Keratinocyte (primary cell): ENCODE data around the gene TMEM150B. TPM values are rescaled to one million over a fixed set of nuclear protein-coding genes. Genes with fewer than 3 reads are reported as not detected.

ENCODE experiments used
- DNase-seq: peaks from one replicate; pipeline ENCODE4 v3.0.0-alpha.2; 2011; ENCODE audit warnings: low read depth, missing footprints, low spot score
- FAIRE-seq: peaks from 2 replicates; lab custom pipeline; 2011; peaks lifted over from hg19 to GRCh38; lab: Jason Lieb, UNC
- H2AFZ ChIP-seq: 2 replicates; pipeline ENCODE4 v1.6.0; 2012; ENCODE audit warnings: low read length, control low read depth, inconsistent platforms; ENCODE audit not compliant: control insufficient read depth
- H3K27ac ChIP-seq: 2 replicates; pipeline ENCODE4 v1.5.1; 2011; ENCODE audit warnings: low read length; ENCODE audit not compliant: control insufficient read depth, insufficient read depth
- H3K27me3 ChIP-seq: 3 replicates; pipeline ENCODE4 v1.6.0; 2011; ENCODE audit warnings: low read length; ENCODE audit not compliant: control insufficient read depth, insufficient read depth; ENCODE audit errors: extremely low read depth
- H3K36me3 ChIP-seq, 2 experiments: 2 replicates in 1 of 2; 3 replicates in 1 of 2; pipeline ENCODE4 v1.5.1; 2011; ENCODE audit warnings: low read length in 2 of 2, mild to moderate bottlenecking in 1 of 2; ENCODE audit not compliant: control insufficient read depth in 2 of 2, insufficient read depth in 2 of 2; ENCODE audit errors: extremely low read depth in 1 of 2
- H3K4me1 ChIP-seq: 3 replicates; pipeline ENCODE4 v1.5.1; 2011; ENCODE audit warnings: low read length; ENCODE audit not compliant: control insufficient read depth, insufficient read depth; ENCODE audit errors: extremely low read depth
- H3K4me2 ChIP-seq: 3 replicates; pipeline ENCODE4 v1.6.0; 2011; ENCODE audit warnings: low read depth, low read length; ENCODE audit not compliant: control insufficient read depth, insufficient read depth; ENCODE audit errors: extremely low read depth
- H3K4me3 ChIP-seq, 3 experiments: fragments of 200-600 bp in 1 of 3; sonication (generic) in 1 of 3; 2 replicates in 2 of 3; 3 replicates in 1 of 3; pipeline ENCODE4 v1.5.1; 2011 to 2016; ENCODE audit warnings: low read length in 3 of 3, mild to moderate bottlenecking in 3 of 3, control low read depth in 2 of 3, inconsistent platforms in 1 of 3, low read depth in 1 of 3, mixed read lengths in 1 of 3, mixed run types in 1 of 3, moderate library complexity in 1 of 3; ENCODE audit not compliant: control insufficient read depth in 2 of 3, insufficient read depth in 2 of 3; ENCODE audit errors: extremely low read depth in 1 of 3
- H3K79me2 ChIP-seq: 2 replicates; pipeline ENCODE4 v1.6.0; 2012; ENCODE audit warnings: low read length; ENCODE audit not compliant: control insufficient read depth, insufficient read depth
- H3K9ac ChIP-seq: 3 replicates; pipeline ENCODE4 v1.6.0; 2011; ENCODE audit warnings: low read length; ENCODE audit not compliant: control insufficient read depth, insufficient read depth; ENCODE audit errors: extremely low read depth
- H3K9me1 ChIP-seq: 3 replicates; pipeline ENCODE4 v1.6.0; 2011; ENCODE audit warnings: low read length; ENCODE audit not compliant: control insufficient read depth, insufficient read depth; ENCODE audit errors: extremely low read depth
- H3K9me3 ChIP-seq: 2 replicates; pipeline ENCODE4 v1.5.1; 2012; ENCODE audit warnings: low read depth, low read length; ENCODE audit not compliant: control insufficient read depth
- H4K20me1 ChIP-seq: 3 replicates; pipeline ENCODE4 v1.6.0; 2011; ENCODE audit warnings: low read length; ENCODE audit not compliant: control insufficient read depth, insufficient read depth; ENCODE audit errors: extremely low read depth
- CTCF ChIP-seq, 3 experiments: IDR thresholded peaks in 1 of 3; conservative IDR thresholded peaks in 1 of 3; optimal IDR thresholded peaks in 1 of 3; 2 replicates in 2 of 3; 3 replicates in 1 of 3; pipeline versions ENCODE3 to v1.5.1; 2011; ENCODE audit warnings: low read length in 3 of 3, mild to moderate bottlenecking in 3 of 3, moderate library complexity in 2 of 3, control low read depth in 1 of 3, inconsistent platforms in 1 of 3; ENCODE audit not compliant: insufficient read depth in 2 of 3; ENCODE audit errors: extremely low read depth in 1 of 3
- EZH2 ChIP-seq: IDR thresholded peaks from one replicate; pipeline ENCODE4 v1.6.1; 2012; ENCODE audit warnings: inconsistent platforms, mild to moderate bottlenecking, low read length, moderate library complexity
- dilution Hi-C: fragments of 300-500 bp; cut with MboI; formaldehyde crosslinking; loops from one replicate; pipeline ENCODE4 v1.7.0; 2020; ENCODE audit warnings: low sequenced_read_pairs; ENCODE audit not compliant: extremely low pct_ligation_motif_present
- polyA minus RNA-seq, 3 experiments: library from RNA; depleted of rRNA, polyadenylated mRNA; stranded (reverse); fragments of >200 nt; gene quantifications; 1 replicate in 1 of 3; 2 replicates in 1 of 3; 3 replicates in 1 of 3; pipeline ENCODE4 v1.2.3, GENCODE V29; 2011
- polyA plus RNA-seq, 5 experiments: library from polyadenylated mRNA; depleted of rRNA in 3 of 5; stranded (reverse) in 3 of 5; stranded (forward) in 1 of 5; unstranded in 1 of 5; fragments of >200 nt; gene quantifications; 1 replicate in 1 of 5; 2 replicates in 3 of 5; 3 replicates in 1 of 5; pipeline versions ENCODE4 v1.2.1 to v1.2.3, GENCODE V29; 2011 to 2012; ENCODE audit warnings: missing spikeins in 2 of 5, low read depth in 1 of 5, low replicate concordance in 1 of 5

TMEM150B gene
- polyA plus RNA-seq (not detected in 3 replicates), polyA minus RNA-seq (not detected in 3 replicates)
- polyA plus RNA-seq (2011; ENCODE audit: low read depth) = not detected
- not detected in 2 replicates for polyA plus RNA-seq (2011; cell fraction: cytosol; rRNA removed)
- not detected in 2 replicates for polyA plus RNA-seq (2011; cell fraction: nucleus; rRNA removed)
- polyA plus RNA-seq (2012; ENCODE audit: low replicate concordance) = not detected in 2 replicates
- polyA minus RNA-seq (2011; cell fraction: cytosol; rRNA and poly(A)+ RNA removed) = not detected
- not detected in 2 replicates for polyA minus RNA-seq (2011; cell fraction: nucleus; rRNA and poly(A)+ RNA removed)

- H3K9me1 ChIP-seq = no peaks in the 10 kb centered on the region
- no peak for TF ChIP-seq EZH2
- TF ChIP-seq CTCF (optimal IDR thresholded peaks at IDR 0.05 in 1 of 3, IDR thresholded peaks at IDR 0.05 in 1 of 3, conservative IDR thresholded peaks at IDR 0.05 in 1 of 3; ENCODE audit: extremely low read depth in 1 of 3, insufficient read depth in 2 of 3, low read length in 3 of 3) = no peak
- H3K79me2 ChIP-seq = no peaks in the 10 kb centered on the region
- no peaks in the 10 kb centered on the region for H4K20me1 ChIP-seq
- H3K27me3 ChIP-seq = peaks cover 12% of the 10 kb centered on the region
- H3K27ac ChIP-seq = no peak within 1 kb of the TSS
- H2AFZ ChIP-seq = no peak within 1 kb of the TSS
- dilution Hi-C loops = no loop called here
- no peak within 1 kb of the TSS for H3K9ac ChIP-seq
- FAIRE-seq (no peak), DNase-seq (no peak)
- H3K9me3 ChIP-seq = no peaks in the 10 kb centered on the region
- no peaks in the 10 kb centered on the region for H3K4me1 ChIP-seq
- no peaks in the 10 kb centered on the region for H3K36me3 ChIP-seq
- H3K4me2 ChIP-seq = no peak within 1 kb of the TSS
- H3K4me3 ChIP-seq = no peak within 1 kb of the TSS
Observed at GRCh38 chr19:55325172-55325571, at the start of gene TMEM150B. TSS of gene TMEM150B (minus strand) at chr19:55325341. CDS start at chr19:55321036, 4,305 bp downstream.

GRCh38 chr19:55373993-55374757, 49.0 kb upstream of the TMEM150B start:
- H4K20me1 ChIP-seq = no peaks in the 10 kb centered on the region
- no peaks in the 10 kb centered on the region for H3K36me3 ChIP-seq
- H3K9me3 ChIP-seq = no peaks in the 10 kb centered on the region
- DNase-seq (no peak), FAIRE-seq (no peak)
- no peak overlapping the region for H3K4me3 ChIP-seq
- no peak overlapping the region for H3K27ac ChIP-seq
- no peak overlapping the region for H3K9ac ChIP-seq
- H3K9me1 ChIP-seq = no peaks in the 10 kb centered on the region
- H3K4me1 ChIP-seq = peaks cover 10% of the 10 kb centered on the region
- no peak overlapping the region for H2AFZ ChIP-seq
- no peaks in the 10 kb centered on the region for H3K79me2 ChIP-seq
- H3K4me2 ChIP-seq = no peak overlapping the region
- peaks cover 15% of the 10 kb centered on the region for H3K27me3 ChIP-seq
- dilution Hi-C loops = no loop called here
- no peak for TF ChIP-seq CTCF (optimal IDR thresholded peaks at IDR 0.05 in 1 of 3, IDR thresholded peaks at IDR 0.05 in 1 of 3, conservative IDR thresholded peaks at IDR 0.05 in 1 of 3; ENCODE audit: extremely low read depth in 1 of 3, insufficient read depth in 2 of 3, low read length in 3 of 3)
- no peak for TF ChIP-seq EZH2
